Peyer's patch (tissue), 4 donors: ENCODE data around the gene LARGE2.

Source experiments
- CTCF ChIP-seq, 6 experiments: fragments of 450-650 bp in 4 of 6; fragments of 200-600 bp in 2 of 6; sonication (generic) in 1 of 6; IDR thresholded peaks; one replicate each; pipeline ENCODE4 v1.5.1; 2017 to 2019; ENCODE audit warnings: antibody characterized with exemption in 6 of 6, mild to moderate bottlenecking in 3 of 6, moderate library complexity in 1 of 6
- POLR2A ChIP-seq, 2 donors: fragments of 450-650 bp; IDR thresholded peaks; one replicate each; pipeline ENCODE4 v1.5.1; 2017; ENCODE audit warnings: antibody characterized with exemption in 2 of 2, mild to moderate bottlenecking in 2 of 2, moderate library complexity in 2 of 2

GRCh38 chr11:45939836-45940235 is 17.4 kb downstream of the LARGE2 start:
- no peak for TF ChIP-seq CTCF (IDR thresholded peaks at IDR 0.05)
- TF ChIP-seq POLR2A (IDR thresholded peaks at IDR 0.05) = no peak
